GM12875 (cell line): ENCODE measurements around the gene SLC7A9.
"Not testable (repeated sequence)": the region's sequence is repeated elsewhere in the genome, so short reads cannot be mapped to it uniquely, and the experiment has no call there.

Source experiments
- H3K4me3 ChIP-seq: one replicate; pipeline ENCODE4 v1.5.1; 2011; ENCODE audit warnings: low read depth, low read length, control low read depth
- TF ChIP-seq, protein P1 (sequence below): IDR thresholded peaks from 2 replicates; pipeline ENCODE4 v1.5.1; 2011; ENCODE audit warnings: low read depth, mild to moderate bottlenecking, control low read depth, inconsistent platforms, low read length, moderate library complexity, borderline replicate concordance; ENCODE audit not compliant: insufficient read depth

SLC7A9 gene

DNA sequence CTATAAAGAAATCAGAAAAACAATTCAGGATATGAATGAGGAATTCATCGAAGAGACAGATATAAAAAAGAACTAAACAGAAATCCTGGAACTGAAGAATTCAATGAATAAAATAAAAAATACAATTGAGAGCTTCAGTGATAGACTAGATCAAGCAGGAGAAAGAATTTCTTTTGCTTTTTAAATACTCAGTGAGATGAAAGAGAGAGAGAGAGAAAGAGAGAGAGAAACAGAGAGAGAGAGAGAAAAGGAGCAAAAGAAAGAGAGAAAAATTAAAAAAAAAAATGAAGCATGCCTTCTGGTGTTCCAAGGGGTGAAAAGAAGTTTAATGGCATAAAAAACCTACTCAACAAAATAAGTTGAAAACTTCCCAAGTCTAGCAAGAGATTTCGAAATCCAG lies 22.0 kb upstream of the SLC7A9 start:
- TF ChIP-seq, protein P1, sequence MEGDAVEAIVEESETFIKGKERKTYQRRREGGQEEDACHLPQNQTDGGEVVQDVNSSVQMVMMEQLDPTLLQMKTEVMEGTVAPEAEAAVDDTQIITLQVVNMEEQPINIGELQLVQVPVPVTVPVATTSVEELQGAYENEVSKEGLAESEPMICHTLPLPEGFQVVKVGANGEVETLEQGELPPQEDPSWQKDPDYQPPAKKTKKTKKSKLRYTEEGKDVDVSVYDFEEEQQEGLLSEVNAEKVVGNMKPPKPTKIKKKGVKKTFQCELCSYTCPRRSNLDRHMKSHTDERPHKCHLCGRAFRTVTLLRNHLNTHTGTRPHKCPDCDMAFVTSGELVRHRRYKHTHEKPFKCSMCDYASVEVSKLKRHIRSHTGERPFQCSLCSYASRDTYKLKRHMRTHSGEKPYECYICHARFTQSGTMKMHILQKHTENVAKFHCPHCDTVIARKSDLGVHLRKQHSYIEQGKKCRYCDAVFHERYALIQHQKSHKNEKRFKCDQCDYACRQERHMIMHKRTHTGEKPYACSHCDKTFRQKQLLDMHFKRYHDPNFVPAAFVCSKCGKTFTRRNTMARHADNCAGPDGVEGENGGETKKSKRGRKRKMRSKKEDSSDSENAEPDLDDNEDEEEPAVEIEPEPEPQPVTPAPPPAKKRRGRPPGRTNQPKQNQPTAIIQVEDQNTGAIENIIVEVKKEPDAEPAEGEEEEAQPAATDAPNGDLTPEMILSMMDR, result no peak
- no peak overlapping the region for H3K4me3 ChIP-seq

DNA sequence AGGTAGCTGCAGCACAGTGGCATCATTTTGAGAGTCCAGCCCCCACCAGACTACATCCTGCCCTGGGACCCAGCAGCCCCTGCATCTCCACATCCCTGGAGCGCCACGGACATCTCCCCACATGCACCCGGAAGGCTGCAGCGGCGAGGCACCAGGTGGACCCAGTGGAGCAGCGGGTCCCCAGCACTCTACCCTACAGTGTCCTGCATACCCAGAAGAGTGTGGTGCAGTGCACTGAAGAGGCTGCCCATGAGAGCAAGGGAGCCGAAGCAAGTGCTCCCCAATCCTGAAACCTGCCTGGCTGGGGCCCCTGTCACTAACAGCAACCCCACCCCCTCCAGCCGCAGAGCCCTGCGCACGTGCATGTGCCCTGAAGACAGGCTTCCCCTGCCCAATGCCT lies 21.3 kb upstream of the SLC7A9 start:
- TF ChIP-seq, protein P1, result no peak

DNA sequence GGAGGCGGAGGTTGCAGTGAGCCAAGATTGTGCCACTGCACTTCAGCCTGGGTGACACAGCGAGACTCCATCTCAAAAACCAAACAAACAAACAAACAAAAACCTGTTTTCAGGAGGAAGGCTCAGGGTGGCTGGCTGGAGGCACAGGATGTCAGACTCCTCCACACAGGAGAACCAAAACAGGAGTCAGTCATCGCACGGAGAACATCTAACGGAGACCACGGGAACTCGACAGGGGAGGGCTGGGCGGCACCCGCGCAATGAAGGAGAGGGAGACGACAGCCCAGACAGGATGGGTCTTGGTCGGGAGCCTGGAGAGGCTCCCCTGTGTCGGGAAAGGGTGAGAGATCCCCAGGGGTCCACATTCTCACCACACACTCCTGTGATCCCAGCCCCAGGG lies 20.8 kb upstream of the SLC7A9 start:
- TF ChIP-seq, protein P1, result no peak
- no peak overlapping the region for H3K4me3 ChIP-seq

More for the DNA sequence above, 21.3 kb upstream of the SLC7A9 start:
- no peak overlapping the region for H3K4me3 ChIP-seq

DNA sequence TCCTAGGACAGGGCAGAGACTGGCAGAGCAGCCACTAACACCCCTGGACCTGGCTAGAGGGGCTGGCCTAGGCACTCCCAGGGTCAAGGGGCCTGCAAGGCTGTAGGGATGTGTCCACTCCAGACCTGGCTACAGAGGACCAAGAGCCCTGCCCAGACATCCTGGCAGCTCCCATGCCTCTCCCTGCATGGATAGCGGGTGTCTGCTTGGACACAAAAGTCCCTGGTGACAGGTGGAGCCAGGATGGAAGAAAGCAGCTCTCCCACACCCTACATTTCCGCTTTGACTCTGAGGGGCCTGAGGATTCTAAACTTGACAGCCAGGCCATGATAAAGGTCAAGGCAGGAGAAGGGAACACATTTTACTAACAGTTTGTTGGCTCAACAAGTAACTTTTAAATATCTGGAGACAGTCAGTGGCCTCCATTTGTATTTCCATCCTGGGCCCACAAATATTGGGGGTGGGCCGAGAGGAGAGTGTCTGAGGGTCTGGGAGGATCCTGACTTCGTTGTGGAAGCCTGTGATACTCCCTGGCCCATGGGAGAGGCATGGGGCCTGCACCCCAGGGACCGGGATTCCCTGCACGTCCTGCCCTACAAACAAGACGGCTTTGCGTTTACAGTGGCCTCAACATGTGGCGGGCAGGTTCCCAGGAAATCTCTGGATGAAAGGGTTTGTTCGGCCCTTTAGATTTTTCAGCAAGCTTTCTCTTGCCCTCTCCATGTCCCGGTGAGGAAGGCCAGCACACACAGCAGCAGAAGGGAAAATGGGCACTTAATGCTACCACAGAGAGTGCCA lies 19.8 kb upstream of the SLC7A9 start:
- no peak overlapping the region for H3K4me3 ChIP-seq
- TF ChIP-seq, protein P1, result no peak

DNA sequence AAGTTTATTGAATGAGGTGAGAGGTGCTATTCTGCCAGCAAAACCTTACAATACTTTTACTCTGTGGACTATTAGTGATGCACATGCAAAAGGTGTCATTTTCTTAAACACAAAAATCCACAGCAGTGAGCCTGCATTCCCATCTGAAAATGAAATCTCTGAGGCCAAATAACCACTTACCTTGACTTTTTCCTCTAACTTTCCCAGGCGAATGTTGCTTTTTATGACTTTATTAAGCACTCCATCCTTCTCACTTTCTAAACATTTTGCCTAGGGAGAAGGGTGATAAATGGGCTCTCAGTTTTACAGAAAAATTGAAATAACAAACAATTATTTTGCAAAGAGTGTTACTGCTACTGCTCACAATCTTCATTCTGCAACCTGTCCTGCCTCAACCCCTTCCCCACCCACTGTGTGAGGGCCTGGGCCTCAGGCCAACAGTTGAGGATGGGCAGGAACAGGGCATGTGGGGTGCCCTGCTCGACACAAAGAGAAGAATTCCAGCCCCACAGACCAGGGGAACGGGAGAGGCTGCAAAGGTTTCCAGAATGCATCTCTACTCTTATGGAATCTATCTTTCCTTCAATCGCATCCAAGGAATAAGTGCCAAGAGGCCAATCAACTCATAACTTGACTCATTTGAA lies 18.1 kb upstream of the SLC7A9 start:
- TF ChIP-seq, protein P1, result no peak
- no peak overlapping the region for H3K4me3 ChIP-seq

DNA sequence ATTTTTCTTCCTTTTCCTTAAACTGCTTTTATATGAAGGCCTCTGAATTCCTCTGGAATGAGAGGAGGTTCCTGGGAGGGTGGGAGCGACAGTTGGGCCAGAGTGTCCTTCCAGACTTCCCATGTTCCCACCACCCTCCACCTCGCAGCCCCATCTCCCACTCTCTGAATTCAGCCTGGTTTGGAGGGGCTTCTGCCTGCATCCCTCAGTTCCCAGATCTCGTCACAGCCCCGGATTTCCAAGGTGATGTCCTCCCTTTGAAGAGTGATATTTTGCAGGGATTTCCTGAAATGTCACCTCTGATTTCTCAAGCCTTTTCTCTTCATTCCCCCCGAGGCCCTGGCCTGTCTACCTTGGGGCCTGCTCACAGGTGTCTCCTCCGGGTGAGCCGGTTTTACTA lies 16.7 kb upstream of the SLC7A9 start:
- TF ChIP-seq, protein P1, result no peak
- no peak overlapping the region for H3K4me3 ChIP-seq

DNA sequence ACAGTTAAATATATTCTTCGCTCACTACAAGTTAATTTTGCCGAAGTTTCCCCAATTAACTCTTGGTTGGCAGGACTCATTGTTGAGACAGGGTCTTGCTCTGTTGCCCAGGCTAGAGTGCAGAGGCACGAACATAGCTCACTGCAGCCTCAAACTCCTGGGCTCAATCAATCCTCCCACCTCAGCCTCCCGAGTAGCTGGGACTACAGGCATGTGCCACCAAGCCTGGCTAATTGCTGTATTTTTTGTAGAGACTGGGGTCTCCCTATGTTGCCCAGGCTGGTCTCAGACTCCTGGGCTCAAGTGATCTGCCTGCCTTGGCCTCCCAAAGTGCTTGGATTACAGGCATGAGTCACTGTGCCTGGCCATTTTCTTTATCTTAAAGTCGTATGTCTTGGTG lies 15.7 kb upstream of the SLC7A9 start:
- H3K4me3 ChIP-seq, result not testable (repeated sequence)
